Astrocyte (in vitro differentiated cells and primary cell): ENCODE results near the gene CREB5. TPM values are rescaled to one million over a fixed set of nuclear protein-coding genes. Genes with fewer than 3 reads are reported as not detected.

Experiments used
- DNase-seq: peaks from one replicate; pipeline ENCODE4 v3.0.0-alpha.2; 2010; ENCODE audit warnings: low read depth
- FAIRE-seq: peaks from 2 replicates; lab custom pipeline; 2011; peaks lifted over from hg19 to GRCh38; lab: Jason Lieb, UNC
- H2AFZ ChIP-seq: 2 replicates; pipeline ENCODE4 v1.6.0; 2012; ENCODE audit warnings: low read depth, low read length, inconsistent platforms
- H3K27ac ChIP-seq: 2 replicates; pipeline ENCODE4 v1.5.1; 2011; ENCODE audit warnings: low read depth, low read length, inconsistent platforms
- H3K27me3 ChIP-seq: 2 replicates; pipeline ENCODE4 v1.6.0; 2011; ENCODE audit warnings: low read length, inconsistent platforms; ENCODE audit not compliant: insufficient read depth
- H3K36me3 ChIP-seq: 2 replicates; pipeline ENCODE4 v1.5.1; 2011; ENCODE audit warnings: low read length, inconsistent platforms; ENCODE audit not compliant: insufficient read depth
- H3K4me1 ChIP-seq: 2 replicates; pipeline ENCODE4 v1.5.1; 2011; ENCODE audit warnings: low read length, inconsistent platforms; ENCODE audit not compliant: insufficient read depth
- H3K4me2 ChIP-seq: 2 replicates; pipeline ENCODE4 v1.6.0; 2012; ENCODE audit warnings: low read length, inconsistent platforms
- H3K4me3 ChIP-seq: 2 replicates; pipeline ENCODE4 v1.5.1; 2011; ENCODE audit warnings: low read depth, mild to moderate bottlenecking, low read length, inconsistent platforms; ENCODE audit not compliant: insufficient read depth
- H3K79me2 ChIP-seq: 2 replicates; pipeline ENCODE4 v1.6.0; 2012; ENCODE audit warnings: mild to moderate bottlenecking, low read length, inconsistent platforms; ENCODE audit not compliant: insufficient read depth
- H3K9ac ChIP-seq: 2 replicates; pipeline ENCODE4 v1.6.0; 2012; ENCODE audit warnings: mild to moderate bottlenecking, low read length, inconsistent platforms
- H3K9me3 ChIP-seq: 2 replicates; pipeline ENCODE4 v1.5.1; 2012; ENCODE audit warnings: low read depth, mild to moderate bottlenecking, low read length, inconsistent platforms; ENCODE audit not compliant: insufficient read depth
- H4K20me1 ChIP-seq: 2 replicates; pipeline ENCODE4 v1.6.0; 2012; ENCODE audit warnings: low read length, inconsistent platforms; ENCODE audit not compliant: insufficient read depth
- H3K27ac Mint-ChIP-seq: one replicate; pipeline ENCODE4 v1.8.0; 2021; ENCODE audit warnings: mild to moderate bottlenecking, mixed read lengths; ENCODE audit not compliant: unreplicated experiment
- H3K27me3 Mint-ChIP-seq: one replicate; pipeline ENCODE4 v1.8.0; 2021; ENCODE audit warnings: low read depth, mixed read lengths; ENCODE audit not compliant: unreplicated experiment
- H3K36me3 Mint-ChIP-seq: one replicate; pipeline ENCODE4 v1.8.0; 2021; ENCODE audit warnings: low read depth, mixed read lengths; ENCODE audit not compliant: unreplicated experiment
- H3K4me1 Mint-ChIP-seq: one replicate; pipeline ENCODE4 v1.8.0; 2021; ENCODE audit warnings: low read depth, mixed read lengths; ENCODE audit not compliant: unreplicated experiment
- H3K4me3 Mint-ChIP-seq: one replicate; pipeline ENCODE4 v1.8.0; 2021; ENCODE audit warnings: mild to moderate bottlenecking, moderate library complexity, mixed read lengths; ENCODE audit not compliant: unreplicated experiment
- H3K9me3 Mint-ChIP-seq: one replicate; pipeline ENCODE4 v1.8.0; 2021; ENCODE audit warnings: mild to moderate bottlenecking, mixed read lengths; ENCODE audit not compliant: unreplicated experiment
- CTCF ChIP-seq: IDR thresholded peaks from 2 replicates; pipeline ENCODE4 v1.5.1; 2011; ENCODE audit warnings: low read depth, mild to moderate bottlenecking, inconsistent platforms, low read length, moderate library complexity; ENCODE audit not compliant: insufficient read depth
- EZH2 ChIP-seq: IDR thresholded peaks from 2 replicates; pipeline ENCODE4 v1.6.1; 2012; ENCODE audit warnings: mild to moderate bottlenecking, low read length, inconsistent platforms; ENCODE audit not compliant: insufficient read depth
- total RNA-seq: library from RNA; stranded (reverse); gene quantifications from 2 replicates; pipeline ENCODE4 v1.2.1, GENCODE V29; 2021

Gene CREB5
- total RNA-seq, 1 donor from 2014 or later, result 25.4 TPM

DNA sequence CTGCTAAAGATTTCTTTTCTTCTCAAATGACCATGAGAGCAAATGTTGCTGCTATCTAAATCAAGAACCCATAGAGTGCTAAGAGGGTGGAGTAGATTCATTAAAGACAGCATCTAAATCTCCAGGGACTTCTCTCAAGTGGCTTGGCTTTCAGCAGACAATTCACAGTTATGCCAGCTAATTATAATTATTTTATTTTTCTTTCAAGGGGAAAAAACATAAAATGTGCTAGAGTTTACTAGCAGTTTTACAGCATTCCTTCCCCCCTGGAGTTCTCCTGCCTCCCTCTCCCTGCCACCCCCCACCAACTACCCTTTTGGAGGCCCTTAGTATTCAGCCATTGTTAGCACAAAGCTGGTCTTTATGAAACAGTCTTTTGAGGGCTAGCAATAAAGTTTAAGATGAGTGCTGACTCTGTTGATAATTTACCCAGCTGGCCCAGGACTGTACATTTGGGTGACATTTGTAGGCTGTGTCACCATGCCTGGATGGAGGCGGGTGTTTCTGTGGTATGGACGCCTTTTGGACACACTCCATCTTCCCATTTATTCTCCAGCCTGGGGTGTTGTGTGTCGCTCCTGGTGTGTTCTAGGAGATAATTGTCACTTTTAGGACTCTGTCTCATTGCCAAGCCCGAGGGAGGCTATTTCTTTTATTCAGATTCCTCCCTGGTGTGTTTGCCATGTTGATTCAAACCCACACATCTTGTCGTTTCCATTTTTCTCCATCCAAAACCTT, 160.2 kb downstream of the CREB5 start:
- TF ChIP-seq CTCF (no peak), EZH2 (no peak)
- Histone ChIP-seq H3K27me3 (no peaks in the 10 kb centered on the region), H4K20me1 (peaks cover 3% of the 10 kb centered on the region), H3K4me2 (peak overlapping the region; percentile 34), H3K9ac (no peak overlapping the region), H3K4me3 (no peak overlapping the region), H3K36me3 (no peaks in the 10 kb centered on the region), H2AFZ (no peak overlapping the region), H3K9me3 (no peaks in the 10 kb centered on the region), H3K27ac (no peak overlapping the region), H3K79me2 (no peaks in the 10 kb centered on the region), H3K4me1 (peaks cover 31% of the 10 kb centered on the region)
- H3K4me1 Mint-ChIP-seq, result peaks cover 32% of the 10 kb centered on the region
- no peak for FAIRE-seq
- H3K27ac Mint-ChIP-seq, result no peak overlapping the region
- no peaks in the 10 kb centered on the region for H3K27me3 Mint-ChIP-seq
- DNase-seq, result no peak
- peaks cover 1% of the 10 kb centered on the region for H3K36me3 Mint-ChIP-seq
- no peak overlapping the region for H3K4me3 Mint-ChIP-seq
- H3K9me3 Mint-ChIP-seq, result no peaks in the 10 kb centered on the region

- DNase-seq, result peak; percentile 90
- H3K27me3 ChIP-seq, result no peaks in the 10 kb centered on the region
- no peaks in the 10 kb centered on the region for H3K9me3 ChIP-seq
- no peaks in the 10 kb centered on the region for H3K79me2 ChIP-seq
- Mint-ChIP-seq H3K9me3 (no peaks in the 10 kb centered on the region), H3K36me3 (peaks cover 1% of the 10 kb centered on the region), H3K27ac (no peak overlapping the region), H3K4me3 (no peak overlapping the region), H3K27me3 (no peaks in the 10 kb centered on the region), H3K4me1 (peaks cover 32% of the 10 kb centered on the region)
- H3K9ac ChIP-seq, result no peak overlapping the region
- H2AFZ ChIP-seq, result no peak overlapping the region
- peaks cover 31% of the 10 kb centered on the region for H3K4me1 ChIP-seq
- TF ChIP-seq EZH2, result no peak
- no peak for TF ChIP-seq CTCF
- H3K4me2 ChIP-seq, result peak overlapping the region; percentile 34
- H3K36me3 ChIP-seq, result no peaks in the 10 kb centered on the region
- no peak overlapping the region for H3K4me3 ChIP-seq
- no peak overlapping the region for H3K27ac ChIP-seq
- peaks cover 3% of the 10 kb centered on the region for H4K20me1 ChIP-seq
- FAIRE-seq, result no peak
Observed at GRCh38 chr7:28573059-28573553, 160.8 kb downstream of the CREB5 start.
